Astrocyte of the spinal cord (primary cell): ENCODE data around the gene SLC25A53.

Source experiments
- DNase-seq: peaks from one replicate; pipeline ENCODE4 v3.0.0; 2011; ENCODE audit warnings: low read depth, low spot score
- H3K4me3 ChIP-seq: 2 replicates; pipeline ENCODE4 v1.5.1; 2011; ENCODE audit warnings: low read depth, mild to moderate bottlenecking, low read length, moderate library complexity
- CTCF ChIP-seq: IDR thresholded peaks from 2 replicates; pipeline ENCODE4 v1.5.1; 2012; ENCODE audit warnings: low read depth, mild to moderate bottlenecking, low read length, inconsistent platforms
- in situ Hi-C: cut with HindIII; loops from 2 replicates; pipeline ENCODE4 v1.10.0; 2017; ENCODE audit warnings: low sequenced_read_pairs

Gene SLC25A53

GRCh38 chrX:104166735-104167436 is 10.1 kb upstream of the SLC25A53 start:
- peak overlapping the region; percentile 81 for H3K4me3 ChIP-seq
- in situ Hi-C loops: no loop called here
- no peak for DNase-seq
- no peak for TF ChIP-seq CTCF

- in situ Hi-C loops: no loop called here
- peak within 1 kb of the TSS; percentile 81 for H3K4me3 ChIP-seq
- DNase-seq: peak; percentile 89
- peak; percentile 54 for TF ChIP-seq CTCF
Measured at GRCh38 chrX:104165894-104166734, 9.3 kb upstream of the SLC25A53 start, which contains the start of gene FAM199X. Gene FAM199X (plus strand): TSS chrX:104166453. CDS start chrX:104166786, 333 bp downstream.

DNA sequence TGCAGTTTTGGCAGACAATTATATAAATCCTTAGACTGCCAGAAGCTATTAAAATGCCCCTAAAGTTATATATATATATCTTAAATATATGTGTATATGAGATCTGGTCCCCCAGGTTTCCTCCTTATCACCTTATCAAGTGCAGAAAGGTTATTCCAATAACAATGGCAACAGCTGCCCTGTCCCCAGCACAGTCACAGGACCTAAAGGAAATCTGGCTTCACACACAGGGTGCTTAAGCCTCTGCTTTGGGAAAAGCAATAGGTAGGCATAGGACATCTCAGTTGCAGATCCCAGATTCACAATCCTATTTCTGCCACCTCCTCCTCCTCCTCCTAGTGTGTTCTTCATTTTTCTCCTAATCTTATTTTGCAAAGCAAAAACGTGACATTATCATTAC is 5.8 kb downstream of the SLC25A53 start:
- TF ChIP-seq CTCF: no peak
- H3K4me3 ChIP-seq: no peak overlapping the region
- DNase-seq: no peak
- in situ Hi-C loops: no loop called here

- no peak for DNase-seq
- TF ChIP-seq CTCF: no peak
- in situ Hi-C loops: no loop called here
- no peak overlapping the region for H3K4me3 ChIP-seq
Measured at GRCh38 chrX:104141087-104141760, 15.6 kb downstream of the SLC25A53 start.

GRCh38 chrX:104137496-104137895 is 19.3 kb downstream of the SLC25A53 start:
- peak; percentile 4 for DNase-seq
- no peak for TF ChIP-seq CTCF
- no peak overlapping the region for H3K4me3 ChIP-seq
- in situ Hi-C loops: no loop called here

DNA sequence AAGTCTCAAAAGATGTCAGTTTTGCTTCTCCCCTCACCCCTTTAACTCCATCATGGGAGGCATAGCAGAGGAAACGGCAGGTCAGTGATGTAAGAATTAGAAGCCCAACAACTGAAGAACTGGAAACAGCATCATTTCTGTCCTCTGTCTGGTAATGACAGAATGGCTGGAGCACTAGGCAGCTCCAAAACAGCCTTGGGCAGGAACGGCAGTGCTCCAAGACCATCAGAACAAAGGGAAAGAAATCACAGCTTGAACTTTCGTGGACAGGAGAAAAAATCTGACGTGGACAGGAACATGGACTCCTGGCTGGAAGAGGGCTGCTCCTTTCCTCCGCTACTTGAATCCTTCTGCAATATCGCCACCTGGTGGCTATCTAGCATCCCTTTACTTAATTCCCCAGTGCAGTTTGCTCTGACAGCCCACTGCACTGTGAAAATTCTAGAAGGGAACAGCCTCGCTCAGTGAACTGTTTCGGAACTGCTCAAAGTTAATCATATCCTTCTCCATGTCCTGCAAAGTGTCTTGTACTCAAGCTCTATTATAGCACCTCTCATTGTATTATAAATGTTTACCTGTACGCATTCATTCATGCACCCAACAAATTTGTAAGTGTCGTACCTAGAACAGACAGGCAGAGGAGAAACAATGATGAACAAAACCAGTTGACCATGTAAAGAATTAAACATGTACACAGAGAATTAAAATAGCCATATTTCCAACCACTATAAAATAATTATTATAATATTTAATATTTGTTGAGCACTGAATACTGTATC is 20.4 kb downstream of the SLC25A53 start:
- H3K4me3 ChIP-seq: peak overlapping the region; percentile 49
- in situ Hi-C loops: no loop called here
- peak; percentile 89 for DNase-seq
- TF ChIP-seq CTCF: peak; percentile 71
